HG03575 (cell line): Measurements from ENCODE around the gene LSM14A.
"Not testable (repeated sequence)": the region's sequence is repeated elsewhere in the genome, so short reads cannot be mapped to it uniquely, and the experiment has no call there.

Experiments used
- ATAC-seq: cut with Tn5 transposase; IDR thresholded peaks from one replicate; pipeline ENCODE4 v1.9.1; 2021; ENCODE audit not compliant: unreplicated experiment, insufficient number of reproducible peaks, low FRiP score; ENCODE audit errors: extremely low read depth

Gene LSM14A

GRCh38 chr19:34186205-34186604, 13.9 kb downstream of the LSM14A start:
- no peak for ATAC-seq

- ATAC-seq: no peak
Measured at GRCh38 chr19:34187011-34187410, 14.7 kb downstream of the LSM14A start.

- ATAC-seq: no peak
Measured at GRCh38 chr19:34188408-34188807, 16.1 kb downstream of the LSM14A start.

GRCh38 chr19:34189199-34189916, 17.1 kb downstream of the LSM14A start:
- no peak for ATAC-seq

GRCh38 chr19:34189917-34190425, 17.7 kb downstream of the LSM14A start:
- ATAC-seq: no peak

GRCh38 chr19:34191355-34191962, 19.2 kb downstream of the LSM14A start:
- ATAC-seq: no peak

- no peak for ATAC-seq
Measured at GRCh38 chr19:34193439-34193838, 21.1 kb downstream of the LSM14A start.

GRCh38 chr19:34193876-34194275, 21.6 kb downstream of the LSM14A start:
- ATAC-seq: no peak

- no peak for ATAC-seq
Measured at GRCh38 chr19:34201133-34201532, 28.8 kb downstream of the LSM14A start.

GRCh38 chr19:34205324-34205723, 33.0 kb downstream of the LSM14A start:
- ATAC-seq: not testable (repeated sequence)

GRCh38 chr19:34208291-34208884, 36.1 kb downstream of the LSM14A start:
- no peak for ATAC-seq

GRCh38 chr19:34209726-34210125, 37.4 kb downstream of the LSM14A start:
- ATAC-seq: no peak

- ATAC-seq: no peak
Measured at GRCh38 chr19:34213283-34213682, 41.0 kb downstream of the LSM14A start.

- ATAC-seq: no peak
Measured at GRCh38 chr19:34214040-34214439, 41.7 kb downstream of the LSM14A start.

- ATAC-seq: no peak
Measured at GRCh38 chr19:34215006-34215665, 42.8 kb downstream of the LSM14A start.

GRCh38 chr19:34215666-34216038, 43.3 kb downstream of the LSM14A start:
- ATAC-seq: no peak

- ATAC-seq: not testable (repeated sequence)
Measured at GRCh38 chr19:34216745-34217219, 44.5 kb downstream of the LSM14A start.

- ATAC-seq: no peak
Measured at GRCh38 chr19:34217952-34218817, 45.9 kb downstream of the LSM14A start.

- no peak for ATAC-seq
Measured at GRCh38 chr19:34218818-34219164, 46.5 kb downstream of the LSM14A start.
